ENCODE measurements around the gene IFI6. TPM values are rescaled to one million over a fixed set of nuclear protein-coding genes. Genes with fewer than 3 reads are reported as not detected.
"Not testable (repeated sequence)": the region's sequence is repeated elsewhere in the genome, so short reads cannot be mapped to it uniquely, and the experiment has no call there.

IFI6 gene
- total and polyA plus RNA-seq, 5 donors = 46.2 to 145 (median 59.3) TPM

- H3K27ac ChIP-seq (ENCODE audit: low read length) = no peak overlapping the region
- no peak for DNase-seq
- WGBS = 97% methylated on average over 11 of the region's 11 CpGs
These were observed 22.7 kb downstream of the IFI6 start for GRCh38 chr1:27649306-27649635.

GRCh38 chr1:27648602-27649305, 23.2 kb downstream of the IFI6 start:
- intact Hi-C loops (cut with DNase I) = no loop called here
- peaks cover 15% of the 10 kb centered on the region for H3K4me1 ChIP-seq (ENCODE audit: control insufficient read depth, insufficient read depth, low read length)
- H3K27ac ChIP-seq (ENCODE audit: low read length) = peak overlapping the region; percentile 39
- no peak overlapping the region for H3K4me3 ChIP-seq (ENCODE audit: low read length)
- no peak for DNase-seq
- 64% methylated on average over 6 of the region's 6 CpGs for WGBS
- peak; percentile 7 to 46 for ATAC-seq
- no peaks in the 10 kb centered on the region for H3K27me3 ChIP-seq (ENCODE audit: control insufficient read depth, insufficient read depth)
- H3K9me3 ChIP-seq (ENCODE audit: control insufficient read depth, low read length) = no peaks in the 10 kb centered on the region

More at GRCh38 chr1:27649306-27649635, 22.7 kb downstream of the IFI6 start:
- intact Hi-C loops (cut with DNase I) = no loop called here
- Histone ChIP-seq H3K9me3 (ENCODE audit: control insufficient read depth, low read length) (no peaks in the 10 kb centered on the region), H3K27me3 (ENCODE audit: control insufficient read depth, insufficient read depth) (no peaks in the 10 kb centered on the region), H3K4me3 (ENCODE audit: low read length) (no peak overlapping the region), H3K4me1 (ENCODE audit: control insufficient read depth, insufficient read depth, low read length) (peaks cover 14% of the 10 kb centered on the region)
- no peak for ATAC-seq

GRCh38 chr1:27647328-27647727, 24.7 kb downstream of the IFI6 start:
- DNase-seq = no peak
- Histone ChIP-seq H3K4me3 (ENCODE audit: low read length) (no peak overlapping the region), H3K9me3 (ENCODE audit: control insufficient read depth, low read length) (no peaks in the 10 kb centered on the region), H3K27ac (ENCODE audit: low read length) (no peak overlapping the region), H3K4me1 (ENCODE audit: control insufficient read depth, insufficient read depth, low read length) (peaks cover 16% of the 10 kb centered on the region), H3K27me3 (ENCODE audit: control insufficient read depth, insufficient read depth) (no peaks in the 10 kb centered on the region)
- WGBS = 95% methylated on average over 5 of the region's 5 CpGs
- no peak for ATAC-seq
- intact Hi-C loops (cut with DNase I) = no loop called here

- 79% methylated on average over 8 of the region's 8 CpGs for WGBS
- H3K27ac ChIP-seq (ENCODE audit: low read length) = peak overlapping the region; percentile 49
- peaks cover 16% of the 10 kb centered on the region for H3K4me1 ChIP-seq (ENCODE audit: control insufficient read depth, insufficient read depth, low read length)
- H3K27me3 ChIP-seq (ENCODE audit: control insufficient read depth, insufficient read depth) = no peaks in the 10 kb centered on the region
- no peak overlapping the region for H3K4me3 ChIP-seq (ENCODE audit: low read length)
- no peaks in the 10 kb centered on the region for H3K9me3 ChIP-seq (ENCODE audit: control insufficient read depth, low read length)
- DNase-seq = no peak
- intact Hi-C loops (cut with DNase I) = no loop called here
- no peak for ATAC-seq
These were observed 25.3 kb downstream of the IFI6 start for GRCh38 chr1:27646676-27647075.

- no peaks in the 10 kb centered on the region for H3K27me3 ChIP-seq (ENCODE audit: control insufficient read depth, insufficient read depth)
- H3K4me3 ChIP-seq (ENCODE audit: low read length) = no peak overlapping the region
- ATAC-seq = no peak
- peaks cover 8% of the 10 kb centered on the region for H3K4me1 ChIP-seq (ENCODE audit: control insufficient read depth, insufficient read depth, low read length)
- H3K27ac ChIP-seq (ENCODE audit: low read length) = no peak overlapping the region
- DNase-seq = no peak
- WGBS = 99% methylated on average over 4 of the region's 4 CpGs
- no peaks in the 10 kb centered on the region for H3K9me3 ChIP-seq (ENCODE audit: control insufficient read depth, low read length)
- intact Hi-C loops (cut with DNase I) = no loop called here
These were observed 26.9 kb downstream of the IFI6 start for GRCh38 chr1:27645071-27645415.

- Histone ChIP-seq H3K27ac (ENCODE audit: low read length) (no peak overlapping the region), H3K4me3 (ENCODE audit: low read length) (no peak overlapping the region), H3K27me3 (ENCODE audit: control insufficient read depth, insufficient read depth) (no peaks in the 10 kb centered on the region), H3K4me1 (ENCODE audit: control insufficient read depth, insufficient read depth, low read length) (peaks cover 6% of the 10 kb centered on the region), H3K9me3 (ENCODE audit: control insufficient read depth, low read length) (no peaks in the 10 kb centered on the region)
- ATAC-seq (no peak), DNase-seq (no peak)
- 89% methylated on average over 5 of the region's 5 CpGs for WGBS
- intact Hi-C loops (cut with DNase I) = no loop called here
These were observed 27.5 kb downstream of the IFI6 start for GRCh38 chr1:27644369-27645070.

GRCh38 chr1:27643600-27644368, 28.2 kb downstream of the IFI6 start:
- Histone ChIP-seq H3K27ac (ENCODE audit: low read length) (no peak overlapping the region), H3K27me3 (ENCODE audit: control insufficient read depth, insufficient read depth) (no peaks in the 10 kb centered on the region), H3K4me1 (ENCODE audit: control insufficient read depth, insufficient read depth, low read length) (peaks cover 6% of the 10 kb centered on the region), H3K4me3 (ENCODE audit: low read length) (no peak overlapping the region), H3K9me3 (ENCODE audit: control insufficient read depth, low read length) (no peaks in the 10 kb centered on the region)
- ATAC-seq (peak; percentile 70 to 73), DNase-seq (peak; percentile 70 to 82 (median 78))
- intact Hi-C loops (cut with DNase I) = no loop called here
- 34% methylated on average over 13 of the region's 13 CpGs for WGBS

- H3K9me3 ChIP-seq (ENCODE audit: control insufficient read depth, low read length); ATAC-seq; H3K4me1 ChIP-seq (ENCODE audit: control insufficient read depth, insufficient read depth, low read length); H3K4me3 ChIP-seq (ENCODE audit: low read length); H3K27ac ChIP-seq (ENCODE audit: low read length); H3K27me3 ChIP-seq (ENCODE audit: control insufficient read depth, insufficient read depth); DNase-seq; intact Hi-C loops (cut with DNase I): not testable (repeated sequence)
- WGBS = 88% methylated on average over 9 of the region's 9 CpGs
These were observed 31.5 kb downstream of the IFI6 start for GRCh38 chr1:27640514-27640913.

GRCh38 chr1:27638805-27639204, 33.2 kb downstream of the IFI6 start:
- Histone ChIP-seq H3K27ac (ENCODE audit: low read length) (no peak overlapping the region), H3K4me1 (ENCODE audit: control insufficient read depth, insufficient read depth, low read length) (peaks cover 1% of the 10 kb centered on the region), H3K27me3 (ENCODE audit: control insufficient read depth, insufficient read depth) (no peaks in the 10 kb centered on the region), H3K4me3 (ENCODE audit: low read length) (no peak overlapping the region), H3K9me3 (ENCODE audit: control insufficient read depth, low read length) (no peaks in the 10 kb centered on the region)
- 97% methylated on average over 2 of the region's 2 CpGs for whole genome bisulfite sequencing
- ATAC-seq = no peak
- no peak for DNase-seq
- intact Hi-C loops (cut with DNase I) = no loop called here

- WGBS = 70% methylated on average over 5 of the region's 5 CpGs
- no peak for DNase-seq
- no peaks in the 10 kb centered on the region for H3K4me1 ChIP-seq (ENCODE audit: control insufficient read depth, insufficient read depth, low read length)
These were observed 33.8 kb downstream of the IFI6 start for GRCh38 chr1:27638047-27638734.

More at GRCh38 chr1:27638047-27638734, 33.8 kb downstream of the IFI6 start:
- no peak for ATAC-seq
- Histone ChIP-seq H3K27me3 (ENCODE audit: control insufficient read depth, insufficient read depth) (no peaks in the 10 kb centered on the region), H3K4me3 (ENCODE audit: low read length) (no peak overlapping the region), H3K27ac (ENCODE audit: low read length) (no peak overlapping the region), H3K9me3 (ENCODE audit: control insufficient read depth, low read length) (no peaks in the 10 kb centered on the region)
- intact Hi-C loops (cut with DNase I) = no loop called here

Data from right cardiac atrium (tissue), 5 donors.